Umbilical cord (tissue), 2 donors: Measurements from ENCODE around the gene ANXA2. TPM values are rescaled to one million over a fixed set of nuclear protein-coding genes. Genes with fewer than 3 reads are reported as not detected.
"Not testable (repeated sequence)": the region's sequence is repeated elsewhere in the genome, so short reads cannot be mapped to it uniquely, and the experiment has no call there.

Experiments
- DNase-seq: peaks from one replicate; pipeline ENCODE4 v3.0.0-alpha.2; 2015; ENCODE audit warnings: low spot score
- total RNA-seq: library from RNA; depleted of rRNA; stranded (reverse); fragments of >200 nt; gene quantifications from one replicate; pipeline ENCODE4 v1.2.3, GENCODE V29; 2014; ENCODE audit warnings: low replicate concordance; ENCODE audit not compliant: insufficient read depth

ANXA2 gene
- total RNA-seq, 1 donor from 2014 or later = 993 TPM

DNA sequence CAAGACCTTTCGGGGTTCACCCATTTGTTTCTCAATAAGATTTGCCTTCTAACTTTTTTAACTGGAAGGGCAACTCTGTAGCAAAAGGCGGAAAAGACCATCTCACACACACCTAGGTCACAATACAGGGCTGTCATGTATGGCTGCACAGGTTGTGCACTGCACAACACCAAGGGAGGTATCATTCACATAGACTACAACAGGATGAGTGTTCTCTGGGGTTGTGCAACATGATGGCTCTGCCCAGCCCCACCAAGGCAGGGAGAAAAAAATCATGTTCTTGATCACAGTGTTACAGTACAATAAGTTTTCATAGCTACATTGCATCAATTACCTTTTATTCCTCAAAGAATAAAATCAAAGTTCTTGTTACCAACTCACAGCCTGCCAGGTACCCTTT lies 52.8 kb downstream of the ANXA2 start:
- DNase-seq = no peak

DNA sequence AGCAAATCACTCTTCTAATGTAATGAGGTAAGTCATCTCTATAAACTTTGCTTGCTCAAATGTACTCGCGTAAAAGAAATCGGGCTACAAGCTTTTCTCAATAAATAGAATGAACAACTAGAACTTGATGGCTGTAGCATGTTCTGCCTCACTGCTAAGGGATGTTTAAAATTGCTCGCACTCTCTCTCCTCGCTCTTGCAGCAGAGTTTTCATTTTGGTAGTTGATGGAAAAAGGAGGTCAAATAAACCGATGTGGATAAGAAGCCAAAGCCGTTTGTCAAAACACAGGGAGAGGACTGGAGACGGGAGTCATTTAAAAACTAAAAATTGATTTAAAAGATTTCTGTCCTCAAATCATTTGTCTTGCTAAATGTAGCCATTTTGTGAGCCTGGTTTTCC lies 53.3 kb downstream of the ANXA2 start:
- DNase-seq = no peak

DNA sequence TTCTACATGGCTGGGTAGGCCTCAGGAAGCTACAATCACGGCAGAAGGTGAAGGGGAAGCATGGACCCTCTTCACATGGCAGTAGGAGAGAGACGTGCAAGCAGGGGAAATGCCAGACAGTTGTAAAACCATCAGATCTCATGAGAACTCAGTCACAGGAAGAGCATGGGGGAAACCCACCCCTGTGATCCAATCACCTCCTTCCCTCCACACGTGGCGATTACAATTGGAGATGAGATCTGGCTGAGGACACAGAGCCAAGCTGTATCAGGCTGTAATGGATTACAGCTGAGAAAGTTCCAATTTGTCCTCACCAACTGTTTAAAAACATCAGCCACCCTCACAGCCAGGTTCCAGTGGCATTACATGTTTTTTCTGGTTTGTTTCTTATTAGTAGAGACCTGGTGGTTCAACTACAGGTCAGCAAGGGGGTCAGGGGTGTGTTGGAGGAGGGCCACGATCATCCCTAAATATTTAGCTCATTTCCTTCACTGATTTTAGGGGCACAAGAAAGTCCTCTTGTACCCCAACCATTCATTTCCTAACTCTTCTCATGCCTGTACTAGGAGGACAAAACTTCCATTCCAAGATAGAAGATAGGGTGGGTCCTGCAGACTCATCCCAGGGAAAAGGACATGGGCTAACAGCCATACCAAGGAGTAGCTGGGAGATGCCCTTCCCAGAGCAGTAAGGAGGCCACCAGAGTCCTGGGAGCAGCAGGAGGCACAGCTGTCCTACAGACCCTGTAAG lies 54.4 kb downstream of the ANXA2 start:
- DNase-seq = no peak

DNA sequence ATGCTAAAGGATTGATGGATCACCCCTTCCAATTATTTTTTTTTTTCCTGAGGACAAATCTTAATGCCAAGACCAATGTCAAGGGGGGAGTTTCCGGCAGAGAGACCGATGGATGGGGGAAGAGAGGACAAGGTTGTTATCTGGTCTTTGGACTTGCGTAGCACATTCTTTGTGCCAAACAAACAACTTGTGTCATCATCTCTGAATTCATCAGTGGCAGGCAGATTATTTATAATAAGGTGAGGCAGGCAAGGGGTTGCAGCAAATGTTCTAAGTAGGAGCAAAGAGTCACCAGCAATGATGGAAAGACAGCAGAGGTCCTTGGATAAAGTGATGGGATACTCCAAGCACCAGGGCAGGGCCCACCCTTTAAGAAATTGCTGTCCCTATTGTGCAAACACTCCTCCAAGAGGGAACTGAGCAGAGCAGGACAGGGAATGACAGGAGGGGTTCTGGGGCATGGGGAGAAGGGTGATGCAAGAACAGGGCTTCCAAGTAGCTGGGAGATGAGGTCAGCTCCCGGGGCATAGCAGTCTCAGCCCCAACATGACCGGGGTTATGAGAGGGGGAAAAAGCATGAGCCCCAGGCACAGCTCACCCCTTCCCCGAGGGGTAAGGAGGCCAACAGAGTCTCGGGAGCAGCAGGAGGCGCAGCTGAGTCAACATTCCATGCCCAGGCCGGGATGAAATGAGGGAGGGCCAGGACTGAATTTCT lies 57.4 kb downstream of the ANXA2 start:
- no peak for DNase-seq

DNA sequence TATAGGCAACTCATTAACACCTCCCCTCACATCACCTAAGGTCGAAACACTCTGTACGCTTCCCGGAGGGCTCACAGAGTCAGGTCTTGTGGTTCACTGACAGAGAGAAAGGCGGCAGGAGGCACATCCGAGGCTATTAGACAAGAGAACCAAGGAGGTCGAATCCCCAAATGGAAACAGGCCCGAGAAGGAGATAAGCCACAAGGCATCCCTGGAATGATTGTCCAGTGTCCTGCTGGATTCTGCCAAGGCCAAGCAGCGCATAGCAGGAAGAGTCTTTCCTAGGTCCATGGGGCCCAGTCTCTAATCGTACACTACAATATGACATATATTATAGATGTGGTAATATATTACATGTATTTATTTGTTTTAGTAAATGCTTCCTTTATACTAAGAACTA lies 58.5 kb downstream of the ANXA2 start:
- DNase-seq = no peak

DNA sequence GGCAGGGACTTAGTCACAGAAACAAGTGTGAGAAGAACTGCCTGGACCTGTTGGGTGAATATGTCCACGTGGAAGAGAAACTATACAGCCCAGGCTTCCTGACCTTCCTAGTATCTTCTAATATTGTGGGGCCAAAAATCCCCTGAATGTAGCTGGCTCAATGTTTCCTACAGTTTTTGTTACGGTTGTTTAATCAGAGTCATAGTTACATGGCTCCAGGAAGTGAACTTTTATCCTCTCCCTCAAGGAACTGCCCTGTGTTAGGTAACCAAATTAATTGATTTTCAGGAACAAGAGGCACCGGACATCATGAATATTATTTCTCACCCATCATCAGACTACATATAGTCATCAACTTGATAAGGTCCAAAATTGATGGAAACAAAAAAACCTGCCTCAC lies 59.0 kb downstream of the ANXA2 start:
- DNase-seq = no peak

DNA sequence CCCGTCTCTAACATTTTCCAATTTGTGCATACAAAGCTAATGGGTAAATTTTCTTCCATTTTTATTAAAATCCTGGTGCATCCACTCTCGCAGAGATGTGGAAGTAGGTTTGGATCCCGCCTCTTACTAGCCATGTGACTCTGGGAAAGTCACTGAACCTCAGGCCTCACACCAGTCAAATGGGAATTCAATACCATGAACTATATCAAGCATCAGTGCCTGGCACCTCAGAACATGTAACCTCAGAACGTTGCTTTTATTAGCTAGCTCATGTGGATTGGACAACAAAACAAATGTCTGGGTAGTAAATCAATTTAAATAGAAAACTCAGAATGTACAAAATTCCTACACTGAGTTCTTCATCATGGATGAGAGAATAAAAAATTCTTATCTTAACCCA lies 60.7 kb downstream of the ANXA2 start:
- no peak for DNase-seq

DNA sequence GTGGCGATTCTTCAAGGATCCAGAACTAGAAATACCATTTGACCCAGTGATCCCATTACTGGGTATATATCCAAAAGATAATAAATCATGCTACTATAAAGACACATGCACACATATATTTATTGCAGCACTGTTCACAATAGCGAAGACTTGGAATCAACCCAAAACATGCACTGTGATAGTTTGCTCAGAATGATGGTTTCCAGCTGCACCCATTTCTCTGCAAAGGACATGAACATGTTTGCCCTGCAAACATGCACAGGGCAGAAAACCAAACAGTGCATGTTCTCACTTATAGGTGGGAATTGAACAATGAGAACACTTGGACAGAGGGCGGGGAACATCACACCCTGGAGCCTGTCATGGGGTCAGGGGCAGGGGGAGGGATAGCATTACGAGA lies 62.5 kb downstream of the ANXA2 start:
- DNase-seq = not testable (repeated sequence)

DNA sequence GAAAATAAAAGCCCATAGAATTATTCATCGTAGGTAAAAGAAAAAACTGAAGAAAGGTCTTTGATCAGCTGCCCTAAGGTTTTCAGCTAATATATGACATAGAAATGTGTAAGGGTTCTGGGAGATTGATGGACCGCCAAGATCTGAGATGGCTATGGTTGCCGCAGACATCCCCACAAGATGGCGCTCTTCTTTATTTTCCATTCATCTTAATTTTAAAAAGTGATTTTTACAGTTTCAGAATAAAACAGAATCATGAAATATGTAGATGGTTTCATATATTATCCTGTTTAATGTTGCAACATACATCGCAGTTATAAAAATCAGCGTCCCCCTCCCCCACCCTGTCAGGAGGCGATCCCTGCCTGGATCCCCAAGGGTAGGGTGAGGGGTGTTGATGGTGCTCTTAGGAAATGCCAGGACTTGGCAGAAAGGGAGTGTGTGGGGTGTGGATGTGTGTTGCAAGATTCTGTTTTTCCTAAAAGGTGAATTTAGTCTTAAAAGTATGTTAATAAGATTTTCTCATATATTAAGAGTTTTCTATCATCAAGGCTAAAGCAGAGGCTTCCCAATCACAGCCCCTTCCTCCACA lies 68.8 kb downstream of the ANXA2 start:
- DNase-seq = no peak

DNA sequence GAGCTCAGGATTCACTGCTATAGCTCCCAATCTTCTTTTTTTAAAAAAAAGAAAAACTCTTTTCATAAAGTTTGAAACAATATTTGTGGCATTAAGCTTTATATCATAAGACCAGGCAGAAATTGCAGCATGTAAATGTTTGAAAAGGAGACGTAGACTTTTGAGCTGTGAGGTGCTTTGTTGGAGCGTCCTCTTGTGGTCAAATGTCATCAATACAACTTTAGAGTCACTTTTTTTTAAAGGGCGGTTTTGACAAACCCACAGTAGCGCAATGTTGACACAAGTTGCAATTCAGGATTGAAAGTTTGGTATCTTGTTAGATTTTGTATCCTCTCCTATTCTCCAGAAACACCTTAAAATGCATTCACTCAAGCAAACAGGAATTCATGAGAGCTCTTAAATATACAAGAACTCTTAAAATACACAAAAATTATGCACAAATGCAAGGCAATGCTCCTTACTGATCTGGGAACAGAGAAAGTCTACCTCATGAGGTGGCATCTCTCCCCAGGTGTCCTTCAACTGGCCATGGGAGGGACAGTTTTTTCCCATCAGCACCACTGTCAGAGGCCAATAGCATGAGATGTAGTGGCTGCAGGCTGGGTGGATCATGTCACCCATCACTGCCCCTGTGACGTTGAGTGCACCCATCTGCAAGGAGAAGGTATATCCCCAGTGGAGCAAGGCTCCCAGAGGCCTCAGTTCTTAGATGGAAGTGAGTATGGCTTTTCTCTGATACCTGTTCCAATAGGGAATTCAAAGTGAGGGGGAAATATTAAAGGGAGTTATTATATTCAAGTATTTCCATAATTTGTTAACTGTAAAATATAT lies 70.7 kb downstream of the ANXA2 start:
- DNase-seq = peak; percentile 73

DNA sequence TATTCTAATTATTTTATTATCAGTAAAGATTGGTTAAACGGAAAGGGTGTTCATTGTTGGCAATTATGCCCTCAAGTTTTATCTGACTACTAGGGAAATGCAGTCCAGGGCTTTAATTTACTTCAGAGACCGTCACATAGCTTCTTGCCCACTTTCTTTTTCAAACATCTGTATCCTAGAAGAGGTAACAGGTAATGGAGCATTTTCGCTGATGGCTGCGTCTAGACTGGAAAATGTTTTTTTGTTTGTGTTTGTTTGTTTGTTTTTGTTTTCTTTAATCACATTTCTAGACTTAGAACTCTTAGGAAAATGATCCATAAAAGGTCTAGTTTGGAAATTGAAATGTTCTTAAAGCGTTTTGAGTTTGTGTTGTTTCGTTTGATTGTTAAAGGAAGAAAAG lies 71.4 kb downstream of the ANXA2 start:
- DNase-seq = no peak

DNA sequence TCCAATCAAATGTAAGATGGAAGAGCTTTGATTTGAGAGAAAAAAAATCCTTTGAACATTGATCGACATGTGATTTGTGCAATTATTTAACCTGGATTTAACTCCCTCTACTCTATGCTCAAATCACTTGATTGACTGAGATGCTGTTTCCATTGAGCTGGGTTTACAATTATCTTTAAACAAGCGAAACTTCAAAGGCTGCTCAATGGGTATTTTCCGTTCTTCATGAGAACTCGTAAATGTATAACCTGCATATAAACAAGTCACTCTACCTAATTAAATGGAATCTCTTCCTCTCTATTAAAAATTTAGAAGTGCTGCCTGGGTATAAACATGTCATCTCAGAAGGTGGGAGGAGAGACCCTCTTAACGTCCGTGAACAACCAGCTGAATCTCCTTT lies 71.9 kb downstream of the ANXA2 start:
- DNase-seq = no peak

DNA sequence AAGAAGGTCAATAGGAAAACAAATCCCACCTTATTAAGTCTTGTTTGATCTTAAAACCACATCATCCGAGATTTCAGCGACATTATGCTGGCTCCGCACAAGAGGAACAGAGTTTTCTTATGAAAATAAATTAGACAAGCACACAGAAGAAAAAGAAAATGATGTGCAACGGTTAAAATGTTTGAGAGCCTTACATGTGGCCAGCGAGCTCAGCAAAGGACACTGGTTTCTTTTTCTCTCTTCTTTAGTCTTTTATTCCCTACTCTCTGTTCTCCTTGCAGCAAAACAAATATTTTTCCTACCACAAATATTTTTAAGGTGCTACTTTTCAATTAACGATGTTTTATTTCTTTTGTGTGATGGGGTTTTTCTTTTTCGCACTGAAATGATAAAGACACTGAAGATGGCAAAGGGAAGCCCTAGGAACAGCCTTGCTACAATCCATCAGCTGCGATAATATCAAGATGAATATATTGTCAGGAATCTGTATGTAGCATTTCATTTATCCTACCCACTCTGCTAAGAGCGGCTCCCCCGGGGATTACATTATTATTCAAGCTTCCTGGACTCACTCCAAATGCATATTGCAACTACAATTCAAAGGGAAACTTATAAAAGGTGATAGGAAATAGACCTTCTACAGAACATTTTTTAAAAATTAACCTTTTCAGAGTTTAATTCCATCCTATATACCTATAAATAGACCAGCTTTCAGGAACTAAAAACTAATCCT lies 72.9 kb downstream of the ANXA2 start:
- no peak for DNase-seq

DNA sequence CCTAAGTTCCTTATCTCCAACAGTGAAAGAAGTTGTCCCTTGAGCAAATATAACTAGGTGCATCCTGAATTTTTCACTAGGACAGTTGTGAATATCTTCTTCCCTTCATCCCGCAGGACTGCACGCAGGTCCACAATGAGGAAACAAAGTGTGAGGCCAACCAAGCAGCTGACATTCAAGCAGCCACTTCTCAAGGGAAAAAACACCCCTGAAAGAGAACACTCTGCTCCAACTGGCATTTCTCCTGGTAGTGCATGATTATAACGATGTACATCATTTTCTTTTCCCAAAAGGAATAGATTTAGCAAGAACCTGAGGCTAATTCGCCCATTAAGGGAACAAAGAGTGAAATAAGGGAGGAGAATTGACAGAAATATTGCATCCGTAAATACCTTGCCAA lies 74.5 kb downstream of the ANXA2 start:
- DNase-seq = no peak

DNA sequence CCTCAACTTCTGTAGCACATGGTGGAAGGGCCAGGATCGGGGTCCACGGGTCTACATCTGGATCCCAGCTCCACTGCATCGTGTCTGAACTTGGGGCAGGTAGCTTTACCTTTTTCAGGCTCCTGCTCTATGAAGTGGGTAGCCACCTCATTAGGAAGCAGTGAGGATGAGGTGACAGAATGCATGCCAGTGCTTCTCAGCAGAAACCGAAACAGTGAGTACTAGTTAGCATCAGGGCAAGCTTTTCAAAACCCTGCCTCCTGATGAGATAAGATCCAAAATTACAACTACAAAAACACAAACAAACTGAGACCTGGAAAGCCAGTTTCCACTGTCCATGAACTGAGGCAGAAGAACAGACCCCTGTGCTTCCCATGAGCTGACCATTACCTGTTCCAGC lies 77.4 kb downstream of the ANXA2 start:
- DNase-seq = no peak

DNA sequence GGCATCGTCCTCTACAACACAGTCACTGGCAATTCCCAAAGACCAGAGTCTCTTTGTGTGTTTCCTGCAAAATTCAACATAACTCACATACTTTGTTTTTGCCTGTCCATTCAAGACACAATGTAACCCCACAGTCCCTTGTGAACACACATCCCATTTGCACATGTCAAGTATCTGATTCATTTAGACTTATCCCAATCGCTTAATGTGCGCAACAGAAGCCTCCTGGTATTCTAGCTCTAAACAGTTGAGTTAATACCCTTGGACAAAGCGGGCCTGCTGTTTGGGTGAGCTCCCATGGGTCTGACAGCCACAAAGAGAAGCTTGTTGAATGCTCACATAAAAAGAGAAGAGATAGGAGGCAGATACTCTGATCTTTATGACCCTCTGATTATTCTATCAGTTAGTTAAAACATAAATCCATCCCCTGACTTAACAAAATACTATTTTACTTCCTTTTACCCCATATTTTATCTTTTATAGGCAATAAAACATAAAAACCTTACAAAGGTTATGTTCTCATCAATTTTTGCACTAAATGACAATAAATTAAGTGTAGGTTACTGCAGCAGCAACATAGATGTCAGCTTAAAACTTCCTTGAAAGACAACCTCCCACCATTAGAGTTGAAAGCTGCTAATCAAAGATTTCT lies 79.4 kb downstream of the ANXA2 start:
- no peak for DNase-seq

DNA sequence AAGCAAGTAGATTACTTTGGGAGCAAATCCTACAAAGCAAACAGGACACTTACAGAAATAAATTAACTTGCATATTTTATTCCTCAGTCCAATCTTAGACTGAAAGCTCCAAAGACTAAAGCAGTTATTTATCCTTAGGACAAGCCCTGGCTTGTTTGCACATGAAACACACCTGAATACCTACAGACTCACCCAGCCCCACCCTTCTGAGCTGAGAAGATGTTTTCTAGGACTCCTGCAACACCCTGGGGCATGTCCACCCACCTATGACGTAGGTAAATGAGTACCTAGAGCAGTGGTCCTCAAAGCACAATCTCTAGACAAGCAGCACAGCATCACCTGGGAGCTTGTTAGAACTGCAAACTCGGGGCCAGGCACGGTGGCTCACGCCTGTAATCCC lies 80.8 kb downstream of the ANXA2 start:
- DNase-seq = no peak

DNA sequence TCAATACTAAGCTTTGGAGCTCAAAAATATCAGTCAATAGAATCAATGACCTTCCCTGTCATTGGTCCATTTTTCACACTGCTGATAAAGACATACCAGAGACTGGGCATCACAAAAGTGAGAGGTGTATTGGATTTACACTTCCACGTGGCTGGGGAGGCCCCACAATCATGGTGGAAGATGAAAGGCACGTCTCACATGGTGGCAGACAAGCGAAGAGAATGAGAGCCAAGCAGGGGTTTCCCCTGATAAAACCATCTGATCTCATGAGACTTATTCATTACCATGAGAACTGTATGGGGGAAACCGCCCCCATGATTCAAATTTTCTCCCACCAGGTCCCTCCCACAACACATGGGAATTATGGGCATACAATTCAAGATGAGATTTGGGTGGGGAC lies 81.9 kb downstream of the ANXA2 start:
- DNase-seq = no peak

DNA sequence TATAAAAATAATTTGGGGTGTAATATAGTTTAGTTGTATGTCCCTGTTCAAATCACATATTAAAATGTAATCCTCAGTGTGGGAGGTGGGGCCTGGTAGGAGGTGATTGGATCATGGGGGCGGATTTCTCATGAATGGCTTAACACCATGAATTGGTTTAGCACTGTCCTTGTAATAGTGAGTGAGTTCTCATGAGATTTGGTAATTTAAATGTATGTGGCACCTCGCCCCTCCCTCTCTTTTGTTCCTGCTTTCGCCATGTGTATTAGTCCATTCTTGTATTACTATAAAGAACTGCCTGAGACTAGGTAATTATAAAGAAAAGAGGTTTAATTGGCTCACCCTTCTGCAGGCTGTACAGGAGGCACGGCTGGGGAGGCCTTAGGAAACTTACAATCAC lies 83.9 kb downstream of the ANXA2 start:
- DNase-seq = no peak

DNA sequence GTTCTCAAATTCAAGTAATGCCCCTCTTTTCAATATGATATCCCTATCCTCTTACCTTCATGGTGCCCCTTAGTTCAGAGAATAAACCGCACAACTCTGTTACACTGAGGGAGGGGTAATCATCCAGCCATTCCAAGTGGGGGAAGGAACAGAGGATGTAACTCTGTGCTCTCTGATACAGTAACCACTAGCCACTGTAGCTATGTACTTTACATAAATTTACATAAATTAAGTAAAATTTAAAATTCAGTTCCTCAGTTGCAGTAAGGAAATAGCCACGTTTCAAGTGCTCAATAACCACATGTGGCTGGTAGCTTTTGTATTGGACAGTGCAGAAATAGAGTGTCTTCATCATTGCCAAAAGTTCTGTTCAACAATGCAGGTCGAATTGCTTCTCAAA lies 90.8 kb downstream of the ANXA2 start:
- no peak for DNase-seq

DNA sequence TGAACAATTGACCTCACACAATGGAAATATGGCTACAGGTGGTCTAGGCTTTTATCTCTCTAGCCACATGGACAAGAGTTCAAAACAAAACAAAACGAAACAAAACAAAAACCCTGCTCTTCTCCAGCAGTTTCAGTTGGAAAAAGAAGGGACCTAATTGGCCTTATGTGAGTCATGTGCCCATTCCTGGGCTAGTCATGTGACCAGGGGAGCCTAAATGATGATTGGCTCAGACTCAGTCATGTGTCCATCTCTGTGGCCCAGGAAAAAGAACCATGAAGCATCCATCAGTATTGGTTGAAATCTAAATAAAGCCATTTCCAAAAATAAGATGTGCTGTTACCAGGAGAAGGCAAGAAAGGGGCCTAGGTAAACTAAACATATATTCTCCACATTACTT lies 96.8 kb downstream of the ANXA2 start:
- no peak for DNase-seq
